Body of pancreas (tissue), 4 donors: ENCODE results near the gene HSPB1.

ENCODE experiments used
- CTCF ChIP-seq, 7 experiments: fragments of 450-650 bp in 4 of 7; fragments of 200-600 bp in 3 of 7; sonication (generic) in 3 of 7; IDR thresholded peaks; one replicate each; pipeline ENCODE4 v1.5.1; 2016 to 2019; ENCODE audit warnings: antibody characterized with exemption in 7 of 7
- POLR2A ChIP-seq, 3 donors: fragments of 450-650 bp; IDR thresholded peaks; one replicate each; pipeline ENCODE4 v1.6.1; 2016; ENCODE audit warnings: antibody characterized with exemption in 3 of 3, mild to moderate bottlenecking in 2 of 3

- TF ChIP-seq POLR2A (IDR thresholded peaks at IDR 0.05) (no peak), CTCF (IDR thresholded peaks at IDR 0.05) (no peak)
Observed at GRCh38 chr7:76316984-76317781, 14.7 kb downstream of the HSPB1 start.
